ENCODE measurements around the gene CHMP4A.
"Not testable (repeated sequence)": the region's sequence is repeated elsewhere in the genome, so short reads cannot be mapped to it uniquely, and the experiment has no call there.

Gene CHMP4A

DNA sequence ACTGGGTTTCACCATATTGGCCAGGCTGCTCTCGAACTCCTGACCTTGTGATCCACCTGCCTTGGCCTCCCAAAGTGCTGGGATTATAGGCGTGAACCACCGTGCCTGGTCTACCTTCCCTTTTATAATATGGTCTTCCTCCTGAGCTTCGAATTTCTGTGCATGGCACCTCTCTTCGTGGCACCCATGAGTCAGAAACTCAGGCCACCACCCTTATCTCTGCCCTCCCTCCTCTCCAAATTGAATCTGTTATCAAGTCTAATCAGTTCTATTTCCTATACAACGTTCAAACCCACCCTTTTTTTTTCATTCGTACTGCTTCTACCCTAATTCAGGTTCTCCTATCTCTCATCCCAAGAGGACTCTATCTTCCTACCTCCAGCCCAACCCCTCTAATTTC is 34.1 kb upstream of the CHMP4A start:
- in situ Hi-C loops (cut with MboI; ENCODE audit: low sequenced_read_pairs): no loop called here

DNA sequence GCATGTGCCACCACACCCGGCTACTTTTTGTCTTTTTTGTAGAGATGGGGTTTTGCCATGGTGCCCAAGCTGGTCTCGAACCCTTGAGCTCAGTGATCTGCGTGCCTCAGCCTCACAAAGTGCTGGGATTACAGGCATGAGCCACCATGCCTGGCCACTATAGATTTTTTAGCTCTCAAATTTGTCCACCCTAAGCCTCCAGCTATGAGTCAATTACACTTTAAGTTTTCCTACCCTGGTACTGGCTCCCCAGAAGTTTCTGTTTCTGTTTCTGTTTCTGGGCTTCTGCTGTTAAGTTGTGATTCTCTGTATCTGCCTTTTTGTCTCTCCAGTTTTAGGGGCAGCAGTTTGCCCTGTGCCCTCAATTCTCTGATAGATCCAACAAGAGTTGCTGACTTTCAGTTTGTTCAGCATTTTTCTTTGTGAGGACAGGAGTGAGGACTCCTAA is 33.5 kb upstream of the CHMP4A start:
- in situ Hi-C loops (cut with MboI; ENCODE audit: low sequenced_read_pairs): no loop called here

DNA sequence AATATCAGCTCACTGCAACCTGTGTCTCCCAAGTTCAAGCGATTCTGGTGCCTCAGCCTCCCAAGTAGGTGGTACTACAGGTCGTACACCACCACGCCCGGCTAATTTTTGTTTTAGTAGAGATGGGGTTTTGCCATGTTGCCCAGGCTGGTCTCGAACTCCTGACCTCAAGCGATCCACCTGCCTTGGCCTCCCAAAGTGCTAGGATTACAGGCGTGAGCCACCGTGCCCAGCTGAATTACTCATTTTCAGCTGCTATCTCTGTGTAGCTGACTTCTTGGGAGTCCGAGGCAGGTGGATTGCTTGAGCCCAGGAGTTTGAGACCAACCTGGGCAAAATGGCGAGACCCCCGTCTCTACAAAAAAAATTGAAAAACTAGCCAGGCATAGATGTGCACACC is 32.1 kb upstream of the CHMP4A start:
- in situ Hi-C loops (cut with MboI; ENCODE audit: low sequenced_read_pairs): not testable (repeated sequence)

DNA sequence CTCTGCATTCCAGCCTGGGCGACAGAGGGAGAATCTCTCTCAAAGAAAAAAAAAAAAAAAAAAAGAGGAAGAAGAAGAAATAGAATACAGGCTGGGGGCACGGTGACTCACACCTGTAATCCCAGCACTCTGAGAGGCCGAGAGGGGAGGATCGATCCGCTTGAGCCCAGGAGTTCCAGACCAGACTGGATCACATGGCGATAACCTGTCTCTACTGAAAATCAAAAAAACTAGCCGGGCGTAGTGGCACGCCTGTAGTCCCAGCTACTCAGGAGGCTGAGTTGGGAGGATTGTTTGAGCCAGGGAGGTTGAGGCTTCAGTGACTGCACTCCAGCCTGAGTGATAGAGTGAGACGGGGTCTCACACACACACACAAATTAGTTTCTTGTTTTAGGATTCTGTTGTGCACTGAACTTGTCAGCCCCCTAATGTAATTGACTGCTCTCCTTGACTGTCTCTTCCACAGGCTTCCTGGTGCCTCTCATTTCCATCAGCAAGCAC is 30.1 kb upstream of the CHMP4A start:
- in situ Hi-C loops (cut with MboI; ENCODE audit: low sequenced_read_pairs): no loop called here

DNA sequence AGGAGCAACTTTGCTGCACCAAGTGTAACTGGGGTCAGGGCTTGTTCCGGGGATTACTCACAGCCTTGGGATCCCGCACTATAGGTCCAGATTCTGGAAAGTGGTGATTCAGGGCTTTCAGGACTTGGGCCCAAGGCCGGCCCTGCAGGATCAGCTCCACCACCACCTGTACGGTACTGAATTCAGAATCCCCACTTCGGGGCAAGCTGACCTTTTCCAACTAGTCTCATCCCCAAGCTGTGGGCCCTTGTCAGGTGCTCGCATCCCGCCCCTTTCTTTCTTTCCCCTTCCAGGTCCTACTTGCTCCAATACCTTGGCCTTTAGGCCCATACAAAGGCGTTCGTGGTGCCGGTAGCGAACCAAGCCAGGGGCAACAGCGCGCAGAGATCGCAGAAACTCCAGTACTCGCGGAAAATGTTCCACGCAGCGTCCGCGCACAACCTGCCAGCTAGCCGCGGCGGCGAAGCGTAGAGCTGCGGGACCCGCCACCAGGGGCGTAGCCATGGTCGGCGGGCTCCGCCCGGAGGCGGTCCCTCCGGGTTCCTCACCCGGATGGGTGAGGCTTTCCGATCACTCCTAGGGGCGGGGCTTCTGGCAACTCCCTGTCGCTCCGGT is 28.6 kb upstream of the CHMP4A start:
- in situ Hi-C loops (cut with MboI; ENCODE audit: low sequenced_read_pairs): no loop called here

DNA sequence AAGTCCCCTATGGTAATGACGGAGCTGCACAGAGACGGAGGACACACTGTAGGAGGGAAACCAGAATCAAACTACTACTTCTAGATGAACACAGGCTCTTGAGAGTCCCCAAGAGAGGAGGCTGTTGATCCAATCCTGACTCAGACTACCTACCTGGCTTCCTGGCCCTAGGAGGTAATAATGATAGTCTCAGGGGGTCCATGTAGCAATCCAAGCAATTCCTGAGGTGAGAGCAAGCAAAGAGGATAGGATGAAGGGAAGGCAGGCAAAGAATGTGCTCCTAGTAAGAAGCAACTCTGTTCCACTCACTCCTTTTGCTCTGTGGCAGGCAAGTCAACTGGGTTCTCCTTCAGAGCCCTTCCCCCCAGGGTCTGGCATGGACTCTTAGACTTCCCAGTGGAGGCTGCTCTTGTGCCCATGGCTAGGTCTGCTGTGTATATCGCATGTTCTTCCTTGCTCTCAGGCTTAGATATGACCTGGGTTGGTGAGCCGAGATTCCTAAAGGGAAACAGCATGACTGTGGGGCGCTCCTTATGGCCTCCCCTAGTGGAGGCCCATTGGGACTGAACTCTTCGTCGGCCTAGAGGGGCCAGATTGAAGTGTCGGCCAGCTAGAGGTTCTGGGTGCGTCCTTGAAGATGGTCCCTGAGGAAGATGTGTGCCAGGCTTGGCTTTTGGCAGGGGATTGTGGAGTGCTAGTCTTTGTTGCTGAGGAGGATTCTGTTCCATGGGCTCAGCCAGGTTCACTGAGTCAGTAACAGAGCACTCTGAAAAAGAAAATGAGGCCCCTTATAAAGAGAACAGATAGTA is 27.0 kb upstream of the CHMP4A start:
- in situ Hi-C loops (cut with MboI; ENCODE audit: low sequenced_read_pairs): no loop called here

DNA sequence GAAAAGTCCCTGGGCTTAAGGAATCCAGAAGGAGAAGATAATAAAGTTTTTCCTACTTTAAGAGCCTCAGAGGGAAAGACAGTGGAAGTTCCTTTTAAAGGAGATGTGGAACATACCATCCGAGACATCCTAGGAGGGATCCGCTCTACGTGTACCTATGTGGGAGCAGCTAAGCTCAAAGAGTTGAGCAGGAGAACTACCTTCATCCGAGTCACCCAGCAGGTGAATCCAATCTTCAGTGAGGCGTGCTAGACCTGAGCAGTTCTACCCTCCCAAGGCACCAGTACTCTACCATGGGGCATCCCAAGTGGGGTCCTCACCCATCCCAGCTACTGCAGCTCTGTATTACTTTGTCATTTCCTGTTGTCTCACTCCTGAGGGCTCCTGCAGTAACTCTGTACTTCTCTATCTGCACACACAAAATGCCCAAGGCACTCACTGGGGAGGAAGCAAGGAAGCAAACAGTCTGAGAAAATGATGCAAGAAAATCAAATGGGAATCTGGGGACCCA is 25.3 kb upstream of the CHMP4A start:
- in situ Hi-C loops (cut with MboI; ENCODE audit: low sequenced_read_pairs): no loop called here

DNA sequence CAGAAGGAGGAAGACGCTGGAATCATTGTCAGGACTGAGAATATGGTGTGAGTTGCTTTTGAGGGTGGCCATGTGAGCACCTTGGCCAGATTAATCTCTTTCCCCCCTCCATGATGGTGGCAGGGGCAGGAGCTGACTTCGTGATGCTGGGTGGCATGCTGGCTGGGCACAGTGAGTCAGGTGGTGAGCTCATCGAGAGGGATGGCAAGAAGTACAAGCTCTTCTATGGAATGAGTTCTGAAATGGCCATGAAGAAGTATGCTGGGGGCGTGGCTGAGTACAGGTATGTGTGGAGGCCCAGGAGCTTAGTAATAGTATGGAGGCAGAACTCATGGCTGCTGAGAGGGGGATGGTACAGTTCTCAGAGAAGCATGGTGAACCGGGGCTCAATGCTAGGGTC is 24.8 kb upstream of the CHMP4A start:
- in situ Hi-C loops (cut with MboI; ENCODE audit: low sequenced_read_pairs): no loop called here

DNA sequence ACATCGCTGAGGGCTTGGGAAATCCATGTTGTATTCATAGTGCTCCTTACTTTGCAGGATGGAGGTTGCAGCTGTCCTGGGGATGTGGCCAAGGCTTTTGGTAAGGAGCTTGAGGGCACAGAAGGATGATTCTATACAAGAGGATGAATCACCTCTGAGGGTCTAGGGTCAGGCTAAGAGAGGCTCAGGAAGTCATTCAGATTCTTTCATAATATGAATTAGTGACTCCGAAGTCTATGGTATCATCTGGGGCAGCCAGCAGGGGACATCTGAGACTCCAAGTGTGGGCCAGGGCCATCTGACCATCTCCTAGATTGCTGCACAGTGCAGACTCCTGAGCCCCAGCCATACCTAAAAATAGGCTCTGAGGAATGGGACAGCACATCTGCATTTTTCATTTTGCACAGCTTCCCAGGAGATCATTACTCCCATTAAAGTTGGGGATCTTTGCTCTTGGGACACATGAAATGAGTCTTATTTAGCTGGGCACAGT is 24.2 kb upstream of the CHMP4A start:
- in situ Hi-C loops (cut with MboI; ENCODE audit: low sequenced_read_pairs): no loop called here

DNA sequence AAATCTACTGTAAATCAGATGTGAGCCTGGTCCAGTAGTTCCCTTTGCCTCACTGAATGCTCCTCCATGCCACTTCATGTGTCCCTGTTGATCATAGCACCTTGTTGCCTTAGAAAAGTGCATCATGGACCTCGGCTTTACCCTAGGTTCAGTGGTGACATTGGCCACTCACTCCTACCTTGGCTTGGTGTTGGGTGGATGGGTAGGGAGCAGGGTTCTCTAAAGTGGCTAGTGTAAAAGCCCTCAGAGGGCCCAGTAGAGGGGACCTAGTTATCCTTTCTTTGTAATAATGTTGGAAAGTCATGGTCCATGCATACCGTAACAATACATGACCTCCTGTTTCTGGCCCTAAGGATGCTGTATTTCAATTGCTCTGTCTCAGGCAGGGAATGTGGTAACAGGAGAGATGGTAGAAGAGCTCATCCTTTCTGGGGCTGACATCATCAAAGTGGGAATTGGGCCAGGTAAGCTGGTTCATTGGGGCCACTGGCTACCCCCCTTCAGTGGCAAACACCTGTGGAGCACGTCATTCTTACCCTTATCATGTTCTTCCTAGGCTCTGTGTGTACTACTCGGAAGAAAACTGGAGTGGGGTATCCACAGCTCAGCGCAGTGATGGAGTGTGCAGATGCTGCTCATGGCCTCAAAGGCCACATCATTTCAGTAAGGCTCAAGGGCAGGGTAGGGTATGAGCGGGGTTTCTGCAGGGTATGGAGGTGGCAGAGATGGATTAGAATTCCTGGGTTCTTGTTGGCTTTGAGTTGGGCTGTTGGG is 23.6 kb upstream of the CHMP4A start:
- in situ Hi-C loops (cut with MboI; ENCODE audit: low sequenced_read_pairs): no loop called here

DNA sequence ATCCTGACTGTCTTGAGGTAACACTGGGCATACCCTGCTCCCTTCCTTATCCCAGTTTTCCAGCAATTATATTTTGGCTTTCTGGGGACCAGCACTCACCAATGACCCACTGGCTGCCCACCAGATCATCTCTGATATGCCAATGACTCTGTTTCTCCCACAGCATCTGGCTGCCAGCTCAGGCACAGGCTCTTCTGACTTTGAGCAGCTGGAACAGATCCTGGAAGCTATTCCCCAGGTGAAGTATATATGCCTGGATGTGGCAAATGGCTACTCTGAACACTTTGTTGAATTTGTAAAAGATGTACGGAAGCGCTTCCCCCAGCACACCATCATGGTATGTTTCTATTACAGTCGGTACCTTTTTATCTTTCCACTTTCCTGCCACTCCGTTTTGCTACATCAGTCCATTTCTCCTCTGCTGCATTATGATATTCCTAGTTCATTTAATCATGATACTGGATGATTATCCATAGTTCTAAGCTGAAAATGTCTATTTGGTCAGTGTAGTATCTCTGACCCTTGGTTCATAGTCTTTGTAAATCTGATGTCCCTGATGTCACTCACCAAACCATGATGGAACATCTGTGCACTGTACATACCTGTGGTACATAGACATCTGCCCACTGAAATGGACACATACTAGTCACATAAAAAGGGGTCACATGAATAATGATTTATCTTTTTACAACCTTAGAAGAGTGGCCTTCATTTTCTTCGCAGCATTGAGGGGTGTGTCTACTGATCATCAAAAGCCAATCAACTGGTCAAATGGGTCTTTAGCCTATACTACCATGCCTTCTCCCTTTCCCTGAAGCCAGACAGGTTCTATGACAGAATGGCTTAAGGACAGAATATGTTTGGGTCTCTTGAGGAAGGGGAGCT is 22.8 kb upstream of the CHMP4A start:
- in situ Hi-C loops (cut with MboI; ENCODE audit: low sequenced_read_pairs): no loop called here

DNA sequence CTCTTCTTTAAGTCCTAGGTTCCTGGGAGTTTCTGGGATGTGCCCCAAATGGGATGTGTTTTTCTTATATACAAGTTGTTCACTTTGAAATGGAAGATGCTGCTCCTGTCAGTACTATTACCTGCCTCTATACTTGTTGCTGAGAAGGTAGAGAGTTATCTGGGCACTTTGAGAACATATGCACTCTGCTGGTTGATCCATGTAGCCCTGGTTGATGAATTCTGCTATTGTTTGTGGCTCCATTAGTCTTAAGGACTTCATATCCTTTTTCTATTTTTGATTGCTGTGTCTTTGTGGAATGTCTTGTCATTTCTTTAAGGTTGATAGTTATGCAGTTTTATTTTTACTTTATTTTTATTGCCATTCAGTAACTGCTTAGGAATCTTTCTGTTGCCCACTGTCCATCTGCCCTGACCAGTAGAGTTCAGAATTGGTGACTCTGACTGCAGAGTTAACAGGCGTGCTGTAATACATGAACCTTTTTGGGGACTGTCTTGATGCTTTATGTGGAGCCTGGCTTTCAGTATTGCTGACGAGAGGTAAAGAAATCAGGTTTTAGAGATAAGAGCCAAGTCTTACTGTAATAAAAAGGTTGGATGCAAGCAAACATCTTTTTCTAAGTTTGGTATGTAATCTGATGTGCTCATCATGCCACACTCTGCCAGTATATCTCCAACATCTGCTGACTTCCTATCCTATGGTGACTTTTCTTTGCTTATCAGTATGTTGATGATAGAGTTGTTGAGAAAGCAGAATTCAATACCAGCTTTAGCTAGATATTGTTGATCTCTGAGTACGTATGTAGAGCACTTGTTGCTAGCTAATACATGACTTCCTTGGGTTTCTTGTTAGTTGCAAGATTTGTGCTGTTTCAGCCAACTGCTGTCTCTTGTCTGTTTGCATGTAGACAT is 21.1 kb upstream of the CHMP4A start:
- in situ Hi-C loops (cut with MboI; ENCODE audit: low sequenced_read_pairs): no loop called here

DNA sequence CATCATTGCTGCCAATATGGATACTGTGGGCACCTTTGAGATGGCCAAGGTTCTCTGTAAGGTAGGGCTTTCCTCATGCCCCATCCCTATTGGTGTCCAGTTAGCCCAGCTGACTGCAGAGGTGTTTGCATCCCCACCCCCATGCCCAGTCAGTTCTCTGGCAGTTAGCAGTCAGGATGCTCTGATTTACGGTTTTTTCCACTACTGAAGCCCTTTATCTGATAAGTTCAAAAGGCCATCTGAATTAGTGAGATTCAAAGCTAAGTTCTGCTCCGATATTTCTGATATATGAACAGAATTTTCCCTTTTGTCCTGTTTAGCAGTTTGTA is 20.2 kb upstream of the CHMP4A start:
- in situ Hi-C loops (cut with MboI; ENCODE audit: low sequenced_read_pairs): no loop called here

DNA sequence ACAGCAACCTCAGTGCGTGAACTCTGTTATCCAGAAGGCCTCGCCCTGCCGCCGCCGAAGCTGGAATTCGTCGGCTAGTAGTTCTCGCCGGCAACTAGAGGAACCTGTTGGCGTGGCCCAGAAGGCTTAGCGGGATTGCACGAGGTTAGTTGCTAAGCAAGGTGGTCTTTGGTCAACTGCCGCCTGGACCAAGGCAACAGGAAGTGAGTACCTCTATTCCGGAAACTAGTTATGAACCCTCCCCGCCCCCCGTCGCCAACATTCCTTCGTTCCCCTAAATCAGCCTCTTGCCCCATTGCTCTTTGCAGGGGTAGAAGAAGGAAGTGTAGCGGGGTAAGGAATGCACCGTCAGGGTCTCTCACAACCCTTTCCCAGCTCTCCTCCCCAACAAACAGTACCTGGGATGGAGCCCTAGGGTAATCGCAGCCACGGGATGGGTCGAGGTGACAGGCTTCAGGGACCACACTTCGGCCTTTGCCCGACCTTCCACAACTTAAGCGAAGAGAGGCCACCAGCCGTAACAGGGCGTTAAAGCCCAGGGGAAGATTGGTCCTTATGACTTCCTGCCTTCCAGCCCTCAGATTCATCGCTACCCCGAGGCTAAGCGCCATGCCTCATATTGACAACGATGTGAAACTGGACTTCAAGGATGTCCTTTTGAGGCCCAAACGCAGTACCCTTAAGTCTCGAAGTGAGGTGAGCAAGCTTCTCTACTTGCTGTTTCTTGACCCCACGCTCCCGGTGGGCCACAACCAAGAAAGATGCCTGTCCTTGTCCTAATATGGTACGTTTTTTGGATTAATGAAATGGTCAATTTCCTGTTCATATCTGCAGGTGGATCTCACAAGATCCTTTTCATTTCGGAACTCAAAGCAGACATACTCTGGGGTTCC is 19.6 kb upstream of the CHMP4A start, which contains the start of gene GMPR2:
Gene GMPR2, plus strand, starts transcription at position 285 of the 893 bp plus-strand sequence. Its CDS starts 325 bp downstream, at position 610.
- in situ Hi-C loops (cut with MboI; ENCODE audit: low sequenced_read_pairs): no loop called here

DNA sequence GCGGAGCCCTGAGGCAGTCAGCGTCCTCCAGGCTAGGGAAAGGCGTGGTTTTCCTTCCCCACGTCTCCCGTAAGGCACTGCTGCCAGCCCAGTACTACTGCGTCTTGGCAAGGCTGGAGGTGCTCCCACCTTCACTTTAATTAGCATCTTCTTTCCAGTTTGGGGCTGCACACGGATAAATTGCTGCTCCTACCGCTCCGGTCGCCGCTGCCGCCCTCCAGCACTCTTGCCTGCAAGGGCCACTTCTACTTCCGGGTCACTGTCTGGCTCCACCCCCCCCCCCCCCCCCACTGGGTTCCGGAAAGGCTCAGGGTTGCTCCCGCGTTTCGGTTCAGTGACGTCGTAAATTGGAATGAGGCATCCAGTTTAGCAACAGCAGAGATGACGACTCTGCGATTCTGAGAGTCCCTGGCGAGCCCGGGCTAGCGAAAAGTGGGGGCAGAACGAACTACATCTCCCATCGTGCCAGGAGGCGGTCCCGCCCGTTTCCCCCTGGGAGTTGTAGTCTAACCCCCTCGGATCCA is 18.9 kb upstream of the CHMP4A start, which contains the start of gene NEDD8:
Gene NEDD8, minus strand, starts transcription at position 247 of the 524 bp plus-strand sequence. Its CDS starts 100 bp downstream, at position 147.
- in situ Hi-C loops (cut with MboI; ENCODE audit: low sequenced_read_pairs): no loop called here

DNA sequence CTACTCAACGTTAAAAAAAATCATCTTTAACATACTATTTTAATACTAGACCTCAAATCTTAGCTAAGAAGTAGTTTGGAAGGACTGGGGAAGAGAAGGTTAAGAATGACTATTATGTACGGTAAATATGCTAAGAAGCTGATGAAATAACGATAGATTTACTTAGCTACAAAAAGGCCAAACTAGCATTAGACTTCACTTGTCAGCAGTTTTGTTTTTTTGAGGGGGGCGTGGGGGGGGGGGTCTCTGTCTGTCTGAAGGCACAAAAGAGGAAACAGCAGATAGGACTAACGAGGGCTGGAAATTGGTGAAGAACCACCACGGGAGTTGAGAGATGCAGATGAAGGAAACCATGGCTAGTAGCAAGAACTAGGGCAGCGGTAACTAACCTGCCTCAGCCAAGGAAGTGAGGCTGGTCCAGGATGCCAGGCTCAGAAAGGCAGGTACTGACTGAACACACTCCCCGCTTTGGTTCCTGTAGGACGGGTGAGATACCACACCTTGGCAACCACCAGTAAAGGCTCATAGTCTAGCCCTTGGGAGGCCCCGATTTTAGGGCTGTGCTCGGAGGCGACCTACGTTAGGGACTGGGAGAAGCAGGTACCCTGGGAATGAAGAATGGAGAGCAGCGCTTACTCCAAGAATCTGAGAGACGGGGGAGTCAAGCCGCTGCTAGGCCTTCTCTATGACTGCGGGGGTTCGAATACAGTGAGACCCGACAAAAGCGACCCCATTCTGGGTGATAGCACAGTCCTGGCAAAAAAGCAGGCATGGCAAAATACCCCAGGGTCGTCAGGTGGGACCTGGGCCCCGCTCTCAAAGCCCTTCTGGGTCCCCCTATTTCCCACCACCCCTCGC is 18.2 kb upstream of the CHMP4A start:
- in situ Hi-C loops (cut with MboI; ENCODE audit: low sequenced_read_pairs): no loop called here

DNA sequence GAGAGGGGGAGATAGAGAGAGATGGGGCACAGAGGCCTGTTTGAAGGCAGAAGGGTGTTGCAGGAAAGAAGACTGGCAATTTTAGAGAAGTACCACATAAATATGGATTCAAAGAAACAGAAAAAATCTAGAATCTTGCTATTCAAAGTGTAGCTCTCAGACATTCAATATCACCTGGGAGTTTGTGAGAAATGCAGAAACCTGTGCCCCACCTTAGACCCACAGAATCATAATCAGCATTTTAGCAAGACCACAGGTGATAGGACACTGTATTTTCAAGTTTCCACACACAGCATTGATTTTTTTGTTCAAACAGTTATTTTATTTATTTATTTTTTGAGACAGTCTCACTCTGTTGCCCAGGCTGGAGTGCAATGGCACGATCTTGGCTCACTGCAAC is 15.6 kb upstream of the CHMP4A start:
- in situ Hi-C loops (cut with MboI; ENCODE audit: low sequenced_read_pairs): no loop called here

Data from hTERT RPE-1 (cell line).